ENCODE data around the gene ZP3.

DNA sequence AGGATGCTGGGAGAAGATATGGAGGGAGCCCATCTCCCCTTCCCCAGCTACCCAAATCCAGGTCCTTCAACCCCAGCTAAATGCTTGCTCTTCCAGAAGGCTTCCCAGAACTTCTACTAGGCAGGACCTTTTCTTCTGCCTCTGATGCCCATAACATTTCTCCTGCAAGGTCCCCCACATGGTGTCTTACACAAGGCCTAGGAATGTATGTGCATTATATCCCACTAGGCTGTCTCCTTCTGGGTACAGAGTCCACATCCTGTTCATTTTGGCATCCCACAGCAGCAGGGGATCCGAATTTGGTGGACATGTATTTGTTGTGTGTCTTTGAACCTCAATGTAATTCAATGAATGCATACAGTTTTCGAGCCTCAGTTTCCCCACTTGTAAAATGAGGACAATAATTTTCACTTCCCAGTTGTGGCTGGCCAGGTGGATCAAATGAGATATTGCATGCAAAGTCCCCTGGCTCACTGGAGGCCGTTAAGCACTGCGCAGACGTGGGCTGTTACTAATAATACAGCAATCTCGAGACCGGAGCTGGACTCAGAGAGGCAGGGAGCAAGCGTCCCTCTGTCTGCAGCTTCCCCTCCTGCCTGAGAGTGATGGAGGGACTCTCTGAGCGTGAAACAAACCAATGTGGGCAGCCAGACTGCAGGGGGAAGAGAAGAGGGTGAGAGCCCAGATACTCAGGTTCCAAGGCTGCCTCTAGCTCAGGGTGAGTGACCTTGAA lies 47.4 kb upstream of the ZP3 start:
- no peak for TF ChIP-seq POLR2AphosphoS5 (IDR thresholded peaks at IDR 0.05)
- no peak for TF ChIP-seq POLR2A (IDR thresholded peaks at IDR 0.05; ENCODE audit: low read depth)
- TF ChIP-seq, protein P1, sequence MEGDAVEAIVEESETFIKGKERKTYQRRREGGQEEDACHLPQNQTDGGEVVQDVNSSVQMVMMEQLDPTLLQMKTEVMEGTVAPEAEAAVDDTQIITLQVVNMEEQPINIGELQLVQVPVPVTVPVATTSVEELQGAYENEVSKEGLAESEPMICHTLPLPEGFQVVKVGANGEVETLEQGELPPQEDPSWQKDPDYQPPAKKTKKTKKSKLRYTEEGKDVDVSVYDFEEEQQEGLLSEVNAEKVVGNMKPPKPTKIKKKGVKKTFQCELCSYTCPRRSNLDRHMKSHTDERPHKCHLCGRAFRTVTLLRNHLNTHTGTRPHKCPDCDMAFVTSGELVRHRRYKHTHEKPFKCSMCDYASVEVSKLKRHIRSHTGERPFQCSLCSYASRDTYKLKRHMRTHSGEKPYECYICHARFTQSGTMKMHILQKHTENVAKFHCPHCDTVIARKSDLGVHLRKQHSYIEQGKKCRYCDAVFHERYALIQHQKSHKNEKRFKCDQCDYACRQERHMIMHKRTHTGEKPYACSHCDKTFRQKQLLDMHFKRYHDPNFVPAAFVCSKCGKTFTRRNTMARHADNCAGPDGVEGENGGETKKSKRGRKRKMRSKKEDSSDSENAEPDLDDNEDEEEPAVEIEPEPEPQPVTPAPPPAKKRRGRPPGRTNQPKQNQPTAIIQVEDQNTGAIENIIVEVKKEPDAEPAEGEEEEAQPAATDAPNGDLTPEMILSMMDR (IDR thresholded peaks at IDR 0.05): no peak
- no peak for TF ChIP-seq EP300 (IDR thresholded peaks at IDR 0.05)
